Measurements from ENCODE around the gene PHF12.
A peak's percentile ranks its signal among the peaks of the same experiment; 100 is the strongest.
"Not testable (repeated sequence)": the region's sequence is repeated elsewhere in the genome, so short reads cannot be mapped to it uniquely, and the experiment has no call there.

The PHF12 gene

DNA sequence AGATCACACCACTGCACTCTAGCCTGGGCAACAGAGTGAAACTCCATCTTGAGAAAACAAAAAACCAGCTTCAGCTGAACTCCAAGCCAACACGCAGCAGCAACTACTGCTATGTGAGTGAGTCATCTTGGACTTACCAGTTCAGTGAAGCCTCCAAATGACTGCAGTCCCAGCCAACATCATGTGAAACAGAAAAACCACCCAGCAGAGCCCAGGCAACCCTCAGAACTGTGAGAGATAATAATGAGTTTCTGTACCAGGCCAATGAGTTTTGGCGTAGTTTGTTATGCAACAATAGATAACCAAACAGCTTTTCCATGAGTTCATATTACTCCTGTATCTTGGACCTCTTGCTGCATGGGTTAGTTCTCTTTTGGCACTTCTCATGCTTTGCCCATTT, 23.3 kb downstream of the PHF12 start:
- no peak for DNase-seq

DNA sequence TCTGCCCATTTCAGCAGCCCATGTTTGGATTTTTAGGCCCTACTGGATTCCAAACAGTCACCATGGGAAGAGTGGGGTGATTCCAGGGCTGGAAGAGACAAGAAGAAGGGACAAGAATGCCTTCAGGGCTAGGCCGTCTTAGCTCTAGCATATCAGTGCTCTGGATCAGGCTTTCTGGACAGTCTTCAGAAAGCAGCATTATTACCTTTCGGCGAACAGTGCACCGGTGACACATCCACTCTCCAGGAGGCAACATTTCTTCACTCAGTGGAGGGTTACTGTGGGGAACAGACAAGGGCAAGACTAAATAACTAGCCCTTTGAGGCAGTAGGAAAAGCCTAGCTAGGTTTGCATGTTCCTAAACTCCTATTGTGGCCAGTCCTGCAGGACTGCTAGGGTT, 24.5 kb downstream of the PHF12 start:
- no peak for DNase-seq

DNA sequence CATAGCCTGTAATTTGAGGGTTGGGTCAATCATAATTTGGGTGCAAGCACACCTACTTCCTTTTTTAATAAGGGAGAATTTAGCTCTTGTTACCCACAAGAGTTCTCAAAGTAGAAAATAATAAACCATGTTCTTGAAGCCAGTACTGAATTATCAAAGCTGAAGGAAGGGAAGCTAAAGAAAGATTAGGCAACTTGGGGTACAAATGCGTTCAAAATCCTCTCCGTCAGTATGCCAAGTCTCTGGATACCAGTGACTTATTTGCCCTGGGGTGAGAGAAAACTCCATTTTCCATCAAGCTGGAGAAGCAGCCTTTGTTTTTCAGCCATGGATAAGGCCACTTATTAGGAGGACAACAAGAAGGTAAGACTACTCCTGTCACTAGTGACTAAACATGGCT, 25.0 kb downstream of the PHF12 start:
- DNase-seq = no peak

DNA sequence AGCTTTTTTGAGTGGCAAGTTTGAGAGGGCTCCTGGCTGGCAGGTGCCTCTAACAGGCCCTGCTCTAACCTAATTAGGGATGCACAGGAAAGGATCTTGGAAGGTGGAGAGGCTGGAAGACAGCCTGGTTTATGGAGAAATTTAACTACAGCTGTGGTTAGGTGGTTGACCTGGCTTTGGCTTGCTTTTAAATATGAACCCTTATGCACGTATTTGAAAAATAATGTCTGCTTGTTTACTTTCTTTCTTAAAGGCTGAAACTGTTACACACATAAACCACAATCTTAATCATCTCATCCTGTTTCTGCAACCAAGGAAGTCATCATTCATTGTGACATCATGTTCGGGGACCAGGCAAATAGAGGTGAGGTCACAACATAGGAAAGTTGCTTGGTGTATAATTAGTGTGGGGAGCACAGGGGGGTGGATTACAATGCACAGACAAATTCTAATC, 25.4 kb downstream of the PHF12 start:
- no peak for DNase-seq

DNA sequence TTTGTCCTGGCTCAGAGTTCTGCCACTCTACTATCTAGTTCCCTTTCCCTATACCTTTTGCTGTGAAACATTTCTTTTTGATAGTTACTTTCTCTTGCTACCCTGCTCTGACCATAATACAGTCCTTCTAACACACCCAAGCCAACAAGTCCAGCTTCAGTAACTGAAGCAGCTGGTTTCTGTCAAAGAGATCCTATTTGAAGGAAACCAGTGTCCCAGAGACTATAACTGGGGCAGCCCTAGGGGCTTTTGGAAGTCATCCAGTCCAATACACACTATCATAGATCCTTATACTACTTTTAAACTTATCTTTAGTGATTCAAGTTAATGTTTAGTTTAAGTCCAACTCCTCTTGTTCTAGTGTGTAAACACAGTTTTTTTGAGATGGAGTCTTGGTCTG, 31.1 kb downstream of the PHF12 start:
- no peak for DNase-seq

DNA sequence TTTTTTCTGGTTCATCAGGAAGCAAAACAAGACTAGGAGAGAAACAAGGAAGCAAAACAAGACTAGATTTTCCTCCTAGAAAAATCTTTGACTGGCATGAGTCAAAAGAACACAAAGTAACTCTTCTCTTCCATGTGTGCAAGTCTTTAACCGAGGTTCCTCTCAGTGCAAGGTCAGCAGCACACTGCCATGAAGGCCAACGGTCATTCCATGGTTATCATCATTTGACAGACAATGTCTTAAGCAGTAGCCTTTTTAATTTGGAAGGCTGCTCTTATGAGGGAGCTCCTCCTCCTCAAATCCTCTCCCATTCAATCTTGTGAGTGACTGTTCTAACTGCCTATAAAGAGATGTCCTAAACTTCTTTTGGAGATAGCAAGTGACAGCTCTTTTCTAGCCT, 33.0 kb downstream of the PHF12 start:
- no peak for DNase-seq

DNA sequence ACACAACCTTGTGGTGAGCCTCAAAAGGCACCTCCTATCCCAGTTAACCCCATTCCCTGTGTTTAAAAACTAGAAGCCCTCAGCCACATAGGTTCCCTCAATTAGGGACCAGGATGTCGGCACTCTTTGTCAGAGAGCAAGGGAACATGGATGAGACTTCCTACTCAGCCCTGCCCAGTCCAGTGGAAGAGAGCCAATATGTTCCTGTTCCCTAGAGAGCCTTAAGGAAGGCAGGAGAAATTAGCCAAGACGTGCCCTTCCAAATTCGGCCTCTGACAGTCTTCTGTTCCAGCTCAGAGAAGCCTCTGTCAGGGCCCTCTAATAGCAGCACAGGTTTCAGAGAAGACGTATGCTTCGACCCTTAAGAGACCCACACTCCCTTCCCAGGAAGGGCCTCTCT, 33.9 kb downstream of the PHF12 start:
- DNase-seq = no peak

DNA sequence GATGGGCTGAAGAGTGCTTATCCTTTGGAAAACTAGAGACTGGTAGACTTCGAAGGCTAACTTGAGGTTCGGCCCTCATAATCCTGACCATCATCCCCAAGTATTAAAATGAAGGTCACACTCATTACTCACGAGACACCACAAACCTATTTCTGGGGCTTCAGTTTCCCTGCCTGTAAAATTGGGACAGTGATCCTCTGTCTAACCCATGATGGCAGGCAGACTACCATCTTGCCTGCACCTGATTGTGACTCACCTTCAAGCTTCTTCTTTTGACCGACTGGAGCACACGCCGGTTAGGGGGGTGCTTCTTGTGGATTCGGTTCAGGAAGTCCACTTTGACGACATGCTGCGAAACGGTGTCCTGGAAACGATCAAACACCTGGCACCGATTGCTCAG, 34.3 kb downstream of the PHF12 start:
- no peak for DNase-seq

DNA sequence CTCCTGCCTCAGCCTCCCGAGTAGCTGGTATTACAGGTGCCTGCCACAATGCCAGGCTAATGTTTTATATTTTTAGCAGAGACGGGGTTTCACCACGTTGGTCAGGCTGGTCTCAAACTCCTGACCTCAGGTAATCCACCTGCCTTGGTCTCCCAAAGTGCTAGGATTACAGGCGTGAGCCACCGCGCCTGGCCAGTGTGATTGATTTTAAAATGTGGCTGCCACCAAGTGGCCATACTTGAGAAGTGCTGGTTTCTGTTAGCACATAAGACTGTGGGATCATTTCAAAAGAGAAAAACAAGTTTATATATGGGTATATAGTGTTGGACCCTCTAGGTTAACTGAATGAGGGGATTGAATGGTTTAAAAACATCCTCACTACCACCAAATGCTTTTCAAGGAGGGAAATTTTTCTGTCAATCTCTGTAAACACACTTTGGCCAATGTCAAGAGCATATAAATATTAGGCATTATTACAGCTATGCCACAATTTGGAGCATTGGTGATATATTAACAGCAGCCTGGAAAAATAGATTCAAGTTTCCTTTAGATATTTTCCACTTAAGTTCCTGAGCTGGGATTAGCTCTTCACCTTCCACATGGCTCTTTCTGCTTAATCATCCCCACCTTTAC, 34.9 kb downstream of the PHF12 start:
- DNase-seq = peak; percentile 47

DNA sequence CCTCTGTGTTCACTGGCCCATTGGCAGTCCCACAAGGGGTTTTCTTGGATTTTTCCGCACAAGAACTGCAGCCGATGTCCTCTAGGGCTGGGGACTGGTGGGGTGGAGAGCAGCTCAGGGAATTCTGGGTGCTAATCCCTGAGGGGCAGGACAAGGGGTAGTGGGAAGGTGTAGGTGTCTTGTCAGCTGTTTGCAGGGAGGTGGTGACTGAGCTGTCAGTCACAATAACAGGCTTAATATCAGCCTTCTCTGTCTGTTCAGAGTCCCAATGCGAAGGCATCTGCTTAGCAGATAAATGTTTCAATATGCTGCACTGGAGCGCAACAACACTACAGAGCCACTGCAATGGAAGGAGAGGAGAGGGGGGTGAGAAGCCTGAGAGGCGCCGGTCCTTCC, 38.4 kb downstream of the PHF12 start:
- DNase-seq = no peak

DNA sequence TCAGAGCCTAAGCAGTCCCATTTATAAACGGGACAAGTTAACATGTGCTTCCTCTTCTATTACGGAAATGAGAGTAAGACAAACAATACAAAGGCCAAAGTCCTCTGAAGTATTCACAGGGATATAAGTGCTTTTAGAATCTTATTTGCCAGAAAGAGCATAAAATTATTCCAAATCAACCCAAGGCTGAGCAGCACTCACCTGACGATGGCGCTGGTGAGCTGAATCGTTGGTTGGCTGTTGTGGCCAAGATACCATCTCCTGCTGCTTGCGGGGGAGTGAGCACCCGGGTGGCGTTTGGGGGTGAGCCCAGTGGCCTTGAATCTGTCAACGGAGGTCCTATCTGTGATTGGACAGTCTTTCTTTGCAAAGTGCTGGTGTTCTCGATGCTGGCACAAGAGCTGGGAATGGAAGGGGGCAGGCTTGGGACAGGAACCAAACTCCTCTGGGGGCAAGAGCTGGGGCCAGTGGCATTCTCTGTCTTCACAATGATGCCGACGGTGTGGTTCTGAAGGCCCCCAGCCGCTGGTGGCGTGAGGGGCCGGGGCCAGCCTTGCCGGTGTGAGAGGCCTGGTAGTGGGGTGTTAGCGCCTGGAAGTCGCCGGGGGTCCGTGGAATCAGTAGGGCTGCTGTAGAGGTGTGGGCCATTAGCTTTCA, 38.9 kb downstream of the PHF12 start:
- DNase-seq = no peak

DNA sequence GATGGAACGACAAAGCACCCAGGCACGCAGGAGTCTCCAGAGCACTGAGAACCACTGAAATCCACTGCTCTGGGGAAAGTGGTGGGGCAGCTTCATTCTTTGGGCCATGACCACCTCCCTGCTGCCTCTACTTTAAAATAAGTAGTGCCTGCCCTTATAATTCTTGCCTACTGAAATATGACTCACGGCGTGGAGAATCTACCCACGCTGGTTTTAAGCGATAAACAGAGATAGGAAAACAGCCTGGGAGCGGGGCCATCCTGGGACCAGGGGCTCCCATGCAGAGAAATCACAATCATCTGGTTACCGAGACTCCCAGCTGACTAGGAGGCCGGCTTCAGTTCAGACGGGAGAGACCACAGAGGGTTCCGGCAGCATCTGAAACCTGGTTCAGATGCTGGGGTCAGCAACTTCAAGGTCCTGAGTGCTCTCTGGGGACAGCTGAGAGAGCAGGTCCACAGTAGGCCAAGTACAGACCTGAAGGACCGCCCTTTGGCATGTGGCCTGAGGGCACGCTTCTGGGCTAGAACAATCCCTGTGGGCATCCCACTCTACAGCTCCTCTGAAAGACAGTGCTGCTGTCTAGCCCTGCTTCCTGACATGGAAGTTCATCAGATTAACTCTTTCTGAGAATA, 39.8 kb downstream of the PHF12 start:
- DNase-seq = no peak

DNA sequence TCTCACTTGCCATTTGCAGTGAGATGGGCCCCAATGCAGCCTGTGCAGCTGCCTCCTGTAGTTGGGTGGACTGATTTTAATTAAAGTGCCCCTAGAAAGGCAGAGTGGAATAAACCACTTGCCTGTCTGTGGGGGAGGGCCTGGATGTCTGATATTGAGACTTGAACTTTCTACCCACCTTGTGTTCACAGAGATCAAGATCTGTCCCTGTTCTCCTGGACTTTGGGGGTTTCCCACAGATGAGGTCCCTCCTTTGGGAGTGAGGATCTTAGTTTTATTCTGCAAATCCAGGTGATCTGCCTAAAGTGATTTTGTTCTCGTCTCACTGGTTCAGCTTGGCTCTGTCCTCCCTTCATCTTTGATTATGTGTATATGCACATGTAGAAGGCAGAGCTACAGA, 40.8 kb downstream of the PHF12 start:
- no peak for DNase-seq

DNA sequence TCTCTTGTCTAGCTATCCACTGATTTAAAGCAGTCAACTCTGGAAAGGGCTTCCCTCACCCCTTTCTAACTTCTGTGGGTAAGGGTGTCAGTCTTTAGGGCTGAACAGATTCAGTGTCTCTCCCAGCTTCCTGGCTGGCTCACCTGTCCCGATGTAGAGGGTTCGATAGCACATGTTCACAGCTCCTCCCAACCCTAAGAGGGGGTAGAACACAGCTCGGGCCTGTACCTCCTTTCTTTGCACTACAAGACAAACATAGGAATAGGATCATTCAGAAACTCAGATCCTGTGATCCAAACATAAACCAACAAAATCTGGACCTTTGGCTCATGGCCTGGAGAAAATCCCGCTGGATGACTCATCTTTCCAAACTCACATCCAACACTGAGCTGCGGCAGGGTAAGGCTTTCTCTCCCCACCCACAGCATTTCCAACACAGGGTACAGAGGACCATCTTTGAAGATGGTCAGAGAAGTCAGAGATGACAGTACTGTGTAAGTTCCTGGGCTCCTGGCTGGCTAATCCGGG, 42.6 kb downstream of the PHF12 start:
- DNase-seq = no peak

DNA sequence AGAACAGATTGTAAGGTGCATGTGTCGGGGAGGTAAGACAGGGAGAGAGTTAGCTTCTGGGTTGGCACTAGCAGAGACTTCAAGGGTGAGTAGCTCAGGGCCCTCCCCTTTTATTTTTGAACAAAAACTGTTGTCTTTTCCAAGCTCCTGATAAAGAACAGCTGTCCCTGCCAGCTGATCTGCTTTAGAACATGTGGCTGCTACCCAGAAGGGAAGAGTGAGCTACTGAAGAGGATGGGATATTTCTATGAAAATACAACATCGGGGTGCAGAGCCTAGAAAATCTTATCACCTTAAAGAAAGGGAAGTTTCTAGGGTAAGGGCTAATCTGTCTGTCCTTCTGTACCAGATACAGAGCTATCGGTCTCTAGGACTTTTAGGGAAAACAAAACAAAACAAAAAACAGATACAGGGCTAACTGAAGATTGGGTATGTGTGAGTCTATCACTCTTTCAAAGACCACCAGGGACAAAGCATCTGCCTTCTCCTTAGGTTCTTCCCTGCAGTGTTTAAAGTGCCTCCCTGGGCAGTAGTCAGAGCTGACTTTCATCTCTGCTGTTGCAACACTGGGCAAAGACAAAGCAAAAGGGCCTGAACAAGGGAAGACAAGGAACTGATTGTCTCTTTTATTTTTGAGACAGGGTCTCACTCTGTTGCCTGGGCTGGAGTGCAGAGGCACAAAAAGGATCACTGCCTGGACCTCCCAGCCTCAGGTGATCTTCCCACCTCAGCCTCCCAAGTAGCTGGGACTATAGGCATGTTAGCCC, 43.4 kb downstream of the PHF12 start:
- no peak for DNase-seq

DNA sequence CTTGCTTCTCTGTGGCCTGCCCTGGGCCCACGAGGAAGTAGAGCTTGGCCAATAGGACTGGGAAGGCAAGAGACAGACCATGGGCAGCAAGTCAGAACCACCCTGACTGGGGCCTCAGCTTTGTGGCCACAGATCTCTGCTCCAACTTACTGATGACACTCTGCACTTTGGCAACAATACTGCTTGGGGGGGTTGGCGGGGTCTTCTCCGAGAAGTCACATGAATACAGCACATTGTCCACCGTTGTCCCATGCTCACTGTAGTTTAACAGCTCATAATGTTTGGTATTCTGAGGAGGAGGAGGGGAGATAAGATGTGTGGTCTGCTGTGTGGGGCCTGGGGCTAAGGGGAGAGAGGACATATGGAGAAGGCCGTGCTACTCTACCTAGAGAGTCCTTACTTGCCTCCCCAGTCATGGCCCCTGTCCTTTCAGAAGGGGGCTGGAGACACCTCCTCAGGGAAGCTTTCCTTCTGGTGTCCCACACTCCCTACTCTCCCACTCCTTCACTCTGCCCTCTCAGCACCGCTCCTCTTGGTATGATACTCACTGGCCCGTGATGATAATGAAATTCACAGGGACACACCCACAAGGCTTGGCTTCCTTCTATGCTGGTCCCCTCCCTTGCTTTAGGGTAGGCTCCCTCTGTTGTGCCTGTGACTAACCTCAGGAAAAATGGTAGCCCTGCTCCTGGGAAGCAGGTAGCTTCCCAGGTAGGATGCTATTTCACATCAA, 44.4 kb downstream of the PHF12 start:
- no peak for DNase-seq

DNA sequence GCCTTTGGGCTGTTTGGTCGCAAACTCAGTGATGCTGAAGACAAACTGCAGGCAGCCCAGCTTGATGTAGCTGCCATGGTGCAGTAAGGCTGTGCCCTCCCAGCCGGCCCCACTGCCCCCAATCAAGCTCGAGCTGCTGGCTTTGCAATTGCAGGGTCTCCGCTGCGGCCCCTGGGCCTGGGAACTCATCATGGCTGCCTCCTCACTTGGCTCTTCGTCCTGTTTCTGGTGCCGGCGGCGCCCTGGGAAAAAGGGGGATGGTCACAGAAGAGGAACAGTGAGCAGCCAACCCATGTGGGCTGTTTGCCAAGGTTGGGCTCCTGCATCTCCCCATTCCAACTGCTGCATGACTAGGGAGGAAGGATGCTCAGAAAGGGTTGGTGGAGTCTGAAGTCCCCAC, 45.0 kb downstream of the PHF12 start:
- no peak for DNase-seq

DNA sequence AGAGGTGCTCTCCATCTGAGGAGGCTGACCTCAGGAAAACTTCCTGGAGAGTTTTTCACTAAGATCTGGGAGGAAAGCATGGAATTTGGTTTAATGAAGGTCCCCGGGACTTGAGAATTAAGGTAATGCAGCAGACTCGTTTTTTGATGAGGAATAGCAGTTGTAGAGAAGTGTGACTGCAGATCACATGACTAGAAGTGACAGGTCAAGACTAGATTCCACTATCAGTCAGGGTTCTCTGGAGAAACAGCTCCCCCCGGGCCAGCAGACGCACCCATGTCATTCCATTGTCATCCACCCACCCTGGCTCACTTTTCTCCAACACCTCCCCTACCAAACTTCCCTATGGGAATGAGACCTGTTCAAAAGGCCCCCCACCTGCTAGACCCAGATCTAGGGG, 46.5 kb downstream of the PHF12 start:
- DNase-seq = no peak

DNA sequence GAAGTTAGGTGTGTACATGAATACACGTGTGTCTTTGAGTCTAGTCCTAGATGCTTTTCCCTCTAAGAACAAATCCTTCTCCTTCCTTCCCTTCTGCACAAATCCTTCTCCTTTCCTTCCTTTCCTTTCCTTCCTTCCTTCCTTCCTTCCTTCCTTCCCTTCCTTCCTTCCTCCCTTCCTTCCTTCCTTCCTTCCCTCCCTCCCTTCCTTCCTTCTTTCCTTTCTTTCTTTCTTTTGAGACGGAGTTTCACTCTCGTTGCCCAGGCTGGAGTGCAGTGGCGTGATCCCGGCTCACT, 47.8 kb downstream of the PHF12 start:
- DNase-seq = not testable (repeated sequence)

DNA sequence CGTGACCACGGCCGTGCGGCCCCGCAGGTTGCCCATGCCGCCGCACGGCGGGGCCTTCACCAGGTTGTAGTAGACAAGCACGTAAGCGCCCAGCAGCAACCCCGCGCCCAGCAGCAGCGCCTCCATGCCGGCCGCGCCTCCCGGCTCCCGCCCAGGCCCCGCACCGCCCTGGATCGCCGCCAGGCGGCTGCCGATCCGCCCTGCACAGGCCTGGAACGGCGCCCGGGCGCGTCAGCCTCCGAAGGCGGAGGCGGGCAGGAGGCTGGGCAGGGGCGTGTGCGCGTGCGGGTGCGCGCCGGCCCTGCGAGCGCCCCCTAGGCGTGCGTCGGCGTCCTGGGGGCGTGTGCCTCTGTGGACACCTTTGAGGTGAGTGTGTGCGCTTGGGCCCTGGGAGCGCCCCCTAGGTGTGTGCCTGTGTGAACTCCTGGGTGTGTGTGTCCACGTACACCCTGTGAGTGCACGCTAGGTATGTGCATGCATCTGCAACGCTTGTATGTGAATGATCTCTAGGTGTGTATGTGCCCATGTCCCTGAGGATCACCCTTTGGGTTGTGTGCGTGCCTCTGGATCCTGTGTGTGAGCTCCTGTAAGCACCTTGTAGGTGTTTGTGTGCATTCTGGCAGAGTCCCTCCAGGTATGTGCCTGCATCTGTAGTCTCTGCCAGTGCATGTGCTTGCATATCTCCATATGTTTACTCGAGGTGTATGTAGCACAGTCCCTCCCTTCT, 48.3 kb downstream of the PHF12 start, which contains the start of gene DHRS13:
TSS of gene DHRS13 (minus strand) at position 261 of the 727 bp plus-strand sequence. CDS start at position 126, 135 bp downstream.
- DNase-seq = peak; percentile 97

DNA sequence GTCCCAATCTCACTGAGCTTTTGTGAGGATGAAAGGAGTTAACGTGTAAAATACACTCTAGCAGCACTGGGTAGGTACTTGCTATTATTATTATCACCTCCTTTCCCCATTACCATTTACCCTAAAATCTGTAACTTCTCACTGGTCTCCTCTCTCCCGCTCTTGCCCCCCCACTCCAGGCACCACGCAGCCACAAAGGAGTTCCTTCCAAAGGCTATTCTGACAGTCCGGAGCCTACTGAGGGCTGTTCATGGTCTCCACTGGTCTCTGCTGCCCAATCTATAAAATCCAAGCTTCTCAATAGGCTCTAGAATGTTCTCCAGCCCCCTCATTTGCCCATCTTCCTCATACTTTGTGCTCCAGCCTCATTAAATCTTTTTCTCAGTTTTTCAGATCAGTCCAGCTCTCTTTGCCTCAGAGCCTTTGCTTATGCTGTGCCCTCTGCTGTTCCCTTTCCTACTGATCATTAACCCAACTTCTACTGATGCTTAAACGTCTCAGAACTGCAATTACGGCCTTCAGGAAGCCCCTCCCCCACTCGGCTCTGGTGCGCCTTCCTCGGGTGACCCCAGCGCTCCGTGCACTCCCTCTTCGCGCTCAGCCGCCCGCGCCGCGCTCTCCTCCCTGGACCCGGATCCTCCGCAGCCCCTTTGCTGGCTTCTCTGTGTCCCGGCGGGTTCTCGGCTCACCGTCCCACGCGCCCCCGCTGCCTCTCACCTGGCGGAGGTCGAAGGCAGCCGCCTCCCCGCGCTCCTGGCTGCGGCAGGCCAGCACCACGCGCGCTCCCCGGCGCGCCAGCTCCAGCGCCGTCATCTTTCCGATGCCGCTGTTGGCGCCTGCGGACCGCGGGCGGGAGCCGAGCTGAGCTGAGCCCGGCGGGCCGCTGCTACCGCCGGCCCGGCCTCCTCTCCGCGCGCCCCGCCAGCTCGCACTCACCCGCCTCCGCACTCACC, 49.2 kb downstream of the PHF12 start:
- peak; percentile 71 for DNase-seq

Measured in NCI-H510A treated with DMSO at 0.1 percent for 48 hours (cell line).